Measurements from ENCODE around the gene RBM45.

- TF ChIP-seq, protein P1, sequence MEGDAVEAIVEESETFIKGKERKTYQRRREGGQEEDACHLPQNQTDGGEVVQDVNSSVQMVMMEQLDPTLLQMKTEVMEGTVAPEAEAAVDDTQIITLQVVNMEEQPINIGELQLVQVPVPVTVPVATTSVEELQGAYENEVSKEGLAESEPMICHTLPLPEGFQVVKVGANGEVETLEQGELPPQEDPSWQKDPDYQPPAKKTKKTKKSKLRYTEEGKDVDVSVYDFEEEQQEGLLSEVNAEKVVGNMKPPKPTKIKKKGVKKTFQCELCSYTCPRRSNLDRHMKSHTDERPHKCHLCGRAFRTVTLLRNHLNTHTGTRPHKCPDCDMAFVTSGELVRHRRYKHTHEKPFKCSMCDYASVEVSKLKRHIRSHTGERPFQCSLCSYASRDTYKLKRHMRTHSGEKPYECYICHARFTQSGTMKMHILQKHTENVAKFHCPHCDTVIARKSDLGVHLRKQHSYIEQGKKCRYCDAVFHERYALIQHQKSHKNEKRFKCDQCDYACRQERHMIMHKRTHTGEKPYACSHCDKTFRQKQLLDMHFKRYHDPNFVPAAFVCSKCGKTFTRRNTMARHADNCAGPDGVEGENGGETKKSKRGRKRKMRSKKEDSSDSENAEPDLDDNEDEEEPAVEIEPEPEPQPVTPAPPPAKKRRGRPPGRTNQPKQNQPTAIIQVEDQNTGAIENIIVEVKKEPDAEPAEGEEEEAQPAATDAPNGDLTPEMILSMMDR (IDR thresholded peaks at IDR 0.05) = no peak
- TF ChIP-seq POLR2AphosphoS5 (IDR thresholded peaks at IDR 0.05) = no peak
- TF ChIP-seq POLR2A (IDR thresholded peaks at IDR 0.05) = no peak
These were observed 1.6 kb upstream of the RBM45 start for GRCh38 chr2:178110681-178111080.
